K562 (cell line): ENCODE results near the gene MCL1.

Source experiments
- ATF7 ChIP-seq: fragments of 450-650 bp; IDR thresholded peaks from 2 replicates; pipeline ENCODE4 v1.7.1; 2014; ENCODE audit warnings: mild to moderate bottlenecking, moderate library complexity
- CTCF ChIP-seq, 3 experiments: IDR thresholded peaks in 2 of 3; conservative IDR thresholded peaks in 1 of 3; 2 replicates each; pipeline ENCODE4 v1.5.1; 2011 to 2012; ENCODE audit warnings: low read length in 3 of 3, mild to moderate bottlenecking in 3 of 3, control low read depth in 2 of 3, improper control_type of control experiment in 1 of 3, inconsistent platforms in 1 of 3, low read depth in 1 of 3, mixed read lengths in 1 of 3, moderate library complexity in 1 of 3; ENCODE audit not compliant: insufficient read depth in 2 of 3
- EHMT2 ChIP-seq: fragments of 450-650 bp; IDR thresholded peaks from 2 replicates; pipeline ENCODE4 v1.6.1; 2018; ENCODE audit warnings: antibody characterized with exemption
- HDAC2 ChIP-seq: fragments of 450-650 bp; IDR thresholded peaks from 2 replicates; pipeline ENCODE4 v1.6.1; 2016; ENCODE audit warnings: mild to moderate bottlenecking
- IRF1 ChIP-seq: sonication (generic); formaldehyde crosslinking; IDR thresholded peaks from 2 replicates; pipeline ENCODE4 v1.8.0; 2022; ENCODE audit warnings: missing genetic modification reagents, mild to moderate bottlenecking, borderline replicate concordance
- SAFB2 ChIP-seq: fragments of 200-400 bp; formaldehyde crosslinking; IDR thresholded peaks from 2 replicates; pipeline ENCODE4 v1.6.1; 2018; ENCODE audit warnings: borderline replicate concordance, low read length, low read depth, moderate library complexity; ENCODE audit not compliant: severe bottlenecking
- ZNF280A ChIP-seq: fragments of 450-650 bp; IDR thresholded peaks from 2 replicates; pipeline ENCODE4 v1.6.1; 2018; ENCODE audit warnings: mild to moderate bottlenecking, low read depth; ENCODE audit not compliant: partially characterized antibody
- ZNF695 ChIP-seq: fragments of 450-650 bp; formaldehyde crosslinking; IDR thresholded peaks from 2 replicates; pipeline ENCODE4 v1.4.0; 2020; ENCODE audit warnings: mild to moderate bottlenecking, moderate library complexity

GRCh38 chr1:150551784-150552127 is 27.7 kb downstream of the MCL1 start:
- TF ChIP-seq EHMT2: no peak
- no peak for TF ChIP-seq ZNF280A
- no peak for TF ChIP-seq SAFB2
- no peak for TF ChIP-seq ZNF695
- TF ChIP-seq IRF1 (CRISPR knock-in tag): no peak
- TF ChIP-seq CTCF (IDR thresholded peaks at IDR 0.05 in 2 of 3, conservative IDR thresholded peaks at IDR 0.05 in 1 of 3; ENCODE audit: insufficient read depth in 2 of 3, low read depth in 1 of 3, low read length in 3 of 3): no peak
- TF ChIP-seq HDAC2: no peak
- TF ChIP-seq ATF7: no peak
